ENCODE data around the gene METTL22.

DNA sequence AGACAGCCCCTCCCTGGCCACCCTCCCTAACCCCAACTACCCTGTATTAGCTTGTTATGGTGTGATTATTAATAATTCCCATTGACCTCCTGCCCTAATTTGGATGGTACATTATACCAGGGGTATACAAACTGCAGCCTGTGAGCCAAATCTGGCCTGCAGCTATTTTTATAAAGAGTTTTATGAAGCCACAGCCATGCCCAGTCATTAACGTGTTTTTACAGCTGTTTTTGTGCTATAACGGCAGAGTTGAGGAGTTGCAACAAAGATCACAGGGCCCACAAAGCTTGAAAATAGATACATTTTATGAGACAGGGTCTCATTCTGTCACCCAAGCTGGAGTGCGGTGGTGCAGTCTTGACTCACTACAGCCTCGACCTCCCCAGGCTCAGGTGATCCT is 6.0 kb downstream of the METTL22 start:
- TF ChIP-seq, protein P1, sequence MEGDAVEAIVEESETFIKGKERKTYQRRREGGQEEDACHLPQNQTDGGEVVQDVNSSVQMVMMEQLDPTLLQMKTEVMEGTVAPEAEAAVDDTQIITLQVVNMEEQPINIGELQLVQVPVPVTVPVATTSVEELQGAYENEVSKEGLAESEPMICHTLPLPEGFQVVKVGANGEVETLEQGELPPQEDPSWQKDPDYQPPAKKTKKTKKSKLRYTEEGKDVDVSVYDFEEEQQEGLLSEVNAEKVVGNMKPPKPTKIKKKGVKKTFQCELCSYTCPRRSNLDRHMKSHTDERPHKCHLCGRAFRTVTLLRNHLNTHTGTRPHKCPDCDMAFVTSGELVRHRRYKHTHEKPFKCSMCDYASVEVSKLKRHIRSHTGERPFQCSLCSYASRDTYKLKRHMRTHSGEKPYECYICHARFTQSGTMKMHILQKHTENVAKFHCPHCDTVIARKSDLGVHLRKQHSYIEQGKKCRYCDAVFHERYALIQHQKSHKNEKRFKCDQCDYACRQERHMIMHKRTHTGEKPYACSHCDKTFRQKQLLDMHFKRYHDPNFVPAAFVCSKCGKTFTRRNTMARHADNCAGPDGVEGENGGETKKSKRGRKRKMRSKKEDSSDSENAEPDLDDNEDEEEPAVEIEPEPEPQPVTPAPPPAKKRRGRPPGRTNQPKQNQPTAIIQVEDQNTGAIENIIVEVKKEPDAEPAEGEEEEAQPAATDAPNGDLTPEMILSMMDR (IDR thresholded peaks at IDR 0.05; ENCODE audit: low read depth, low read length): no peak
- no peak for TF ChIP-seq EZH2phosphoT487 (IDR thresholded peaks at IDR 0.05; ENCODE audit: low read depth)
